Fibroblast of villous mesenchyme (primary cell): ENCODE data around the gene CELA2B. TPM values are rescaled to one million over a fixed set of nuclear protein-coding genes. Genes with fewer than 3 reads are reported as not detected.
"Not testable (repeated sequence)": the region's sequence is repeated elsewhere in the genome, so short reads cannot be mapped to it uniquely, and the experiment has no call there.

Experiments used
- DNase-seq: peaks from one replicate; pipeline ENCODE4 v3.0.0-alpha.2; 2010; ENCODE audit warnings: low read depth
- H3K4me3 ChIP-seq: 2 replicates; pipeline ENCODE4 v1.5.1; 2011; ENCODE audit warnings: low read depth, mild to moderate bottlenecking, low read length
- total RNA-seq: library from RNA; depleted of rRNA; stranded (reverse); fragments of >200 nt; gene quantifications from 2 replicates; pipeline ENCODE4 v1.2.3, GENCODE V29; 2012
- TF ChIP-seq, protein P1 (sequence below): IDR thresholded peaks from 2 replicates; pipeline ENCODE4 v1.5.1; 2012; ENCODE audit warnings: low read depth, mild to moderate bottlenecking, low read length; ENCODE audit not compliant: insufficient read depth

Gene CELA2B
- total RNA-seq, 1 donor: not detected

DNA sequence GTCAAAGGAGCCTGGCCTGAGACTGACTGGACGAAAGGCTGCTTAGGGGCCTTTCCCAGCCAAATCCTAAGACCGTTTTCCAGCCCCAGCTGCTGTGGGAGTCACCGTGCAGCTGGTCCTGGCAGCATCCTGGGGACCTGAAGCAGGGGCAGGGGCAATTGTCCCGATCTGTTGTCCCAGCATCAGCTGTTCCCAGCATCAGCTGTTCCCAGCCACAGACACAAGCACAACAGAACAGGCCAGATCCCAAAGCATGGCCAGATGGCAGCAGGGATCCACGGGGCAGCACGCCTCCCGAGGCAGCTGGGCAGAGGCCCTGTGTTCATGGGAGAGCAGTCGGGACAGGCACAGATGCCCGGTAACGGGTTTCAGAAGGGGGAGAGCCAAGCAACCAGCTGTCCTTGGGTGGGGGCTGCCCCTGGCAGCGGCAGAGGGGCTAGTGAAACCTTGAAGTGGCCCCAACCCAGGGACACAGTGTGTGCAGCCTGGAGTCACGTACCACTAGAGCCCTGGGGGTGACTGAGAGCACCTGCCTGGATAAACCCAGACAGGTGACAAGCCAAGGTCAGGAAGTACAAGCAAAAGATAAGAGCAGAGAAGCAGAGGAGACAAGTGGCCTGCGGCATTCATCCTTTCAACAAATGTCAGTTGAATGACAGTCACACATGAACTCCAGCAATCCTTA, 13.3 kb downstream of the CELA2B start:
- TF ChIP-seq, protein P1, sequence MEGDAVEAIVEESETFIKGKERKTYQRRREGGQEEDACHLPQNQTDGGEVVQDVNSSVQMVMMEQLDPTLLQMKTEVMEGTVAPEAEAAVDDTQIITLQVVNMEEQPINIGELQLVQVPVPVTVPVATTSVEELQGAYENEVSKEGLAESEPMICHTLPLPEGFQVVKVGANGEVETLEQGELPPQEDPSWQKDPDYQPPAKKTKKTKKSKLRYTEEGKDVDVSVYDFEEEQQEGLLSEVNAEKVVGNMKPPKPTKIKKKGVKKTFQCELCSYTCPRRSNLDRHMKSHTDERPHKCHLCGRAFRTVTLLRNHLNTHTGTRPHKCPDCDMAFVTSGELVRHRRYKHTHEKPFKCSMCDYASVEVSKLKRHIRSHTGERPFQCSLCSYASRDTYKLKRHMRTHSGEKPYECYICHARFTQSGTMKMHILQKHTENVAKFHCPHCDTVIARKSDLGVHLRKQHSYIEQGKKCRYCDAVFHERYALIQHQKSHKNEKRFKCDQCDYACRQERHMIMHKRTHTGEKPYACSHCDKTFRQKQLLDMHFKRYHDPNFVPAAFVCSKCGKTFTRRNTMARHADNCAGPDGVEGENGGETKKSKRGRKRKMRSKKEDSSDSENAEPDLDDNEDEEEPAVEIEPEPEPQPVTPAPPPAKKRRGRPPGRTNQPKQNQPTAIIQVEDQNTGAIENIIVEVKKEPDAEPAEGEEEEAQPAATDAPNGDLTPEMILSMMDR: no peak
- H3K4me3 ChIP-seq: no peak overlapping the region
- DNase-seq: no peak

DNA sequence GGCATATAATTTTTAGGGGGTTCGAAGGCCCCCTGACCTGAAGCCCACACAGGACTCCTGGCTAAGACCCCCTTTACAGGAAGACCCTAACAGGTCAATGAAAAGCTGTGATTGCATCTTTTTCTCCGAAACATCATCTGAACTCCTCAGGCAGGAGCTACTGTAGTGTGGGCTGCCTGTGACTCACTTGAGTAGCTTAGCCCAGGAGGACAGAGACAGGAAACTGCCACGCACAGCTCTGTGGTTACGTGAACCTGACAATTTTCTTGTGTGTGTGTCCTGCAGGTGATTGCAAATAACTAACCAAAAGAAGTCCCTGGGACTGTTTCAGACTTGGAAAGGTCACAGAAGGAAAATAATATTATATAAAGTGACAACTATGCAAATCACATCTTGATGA, 15.1 kb downstream of the CELA2B start:
- not testable (repeated sequence) for DNase-seq, H3K4me3 ChIP-seq

DNA sequence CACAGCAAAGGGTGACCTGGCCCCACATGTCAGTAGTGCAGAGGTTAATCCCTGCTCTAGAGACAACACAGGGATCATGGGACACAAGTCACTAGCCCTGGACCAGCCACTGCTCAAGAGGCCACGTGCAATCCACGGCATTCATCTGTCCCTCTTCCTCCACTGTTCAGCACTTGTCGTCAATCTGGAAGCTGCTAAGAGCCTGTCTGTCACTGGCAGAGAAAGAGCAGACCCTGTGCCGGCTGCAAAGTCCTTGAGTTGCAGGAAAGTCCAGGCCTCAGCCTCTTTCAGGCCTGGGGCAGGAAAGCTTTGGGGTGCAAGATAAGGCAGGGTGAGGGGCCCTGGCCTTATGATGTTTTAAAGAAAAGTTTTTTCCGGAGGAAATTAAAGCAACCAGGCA, 16.7 kb downstream of the CELA2B start:
- no peak overlapping the region for H3K4me3 ChIP-seq
- TF ChIP-seq, protein P1: no peak
- DNase-seq: no peak

DNA sequence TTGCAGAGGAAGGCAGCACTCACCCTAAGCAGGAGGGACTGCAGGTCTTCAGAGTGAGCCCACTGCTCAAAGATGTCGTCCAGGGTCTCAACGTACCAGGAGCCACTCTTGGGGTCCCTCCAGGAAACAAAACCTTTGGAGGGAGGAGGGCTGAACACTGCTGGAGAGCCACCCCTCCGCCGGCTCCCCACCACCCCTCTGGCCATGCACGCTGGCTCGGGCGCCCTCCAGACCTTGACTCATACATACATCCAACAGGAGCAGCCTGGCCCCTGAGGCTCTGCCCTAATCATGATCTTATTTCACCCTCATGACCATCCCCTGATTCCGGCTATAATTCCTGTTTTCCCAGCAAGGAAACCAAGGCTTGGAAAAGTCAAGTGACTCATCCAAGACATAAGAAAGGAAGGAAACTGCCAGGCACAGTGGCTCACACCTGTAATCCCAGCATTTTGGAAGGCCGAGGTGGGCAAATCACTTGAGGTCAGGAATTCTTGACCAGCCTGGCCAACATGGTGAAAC, 18.0 kb downstream of the CELA2B start:
- no peak for DNase-seq
- TF ChIP-seq, protein P1: no peak
- no peak overlapping the region for H3K4me3 ChIP-seq

DNA sequence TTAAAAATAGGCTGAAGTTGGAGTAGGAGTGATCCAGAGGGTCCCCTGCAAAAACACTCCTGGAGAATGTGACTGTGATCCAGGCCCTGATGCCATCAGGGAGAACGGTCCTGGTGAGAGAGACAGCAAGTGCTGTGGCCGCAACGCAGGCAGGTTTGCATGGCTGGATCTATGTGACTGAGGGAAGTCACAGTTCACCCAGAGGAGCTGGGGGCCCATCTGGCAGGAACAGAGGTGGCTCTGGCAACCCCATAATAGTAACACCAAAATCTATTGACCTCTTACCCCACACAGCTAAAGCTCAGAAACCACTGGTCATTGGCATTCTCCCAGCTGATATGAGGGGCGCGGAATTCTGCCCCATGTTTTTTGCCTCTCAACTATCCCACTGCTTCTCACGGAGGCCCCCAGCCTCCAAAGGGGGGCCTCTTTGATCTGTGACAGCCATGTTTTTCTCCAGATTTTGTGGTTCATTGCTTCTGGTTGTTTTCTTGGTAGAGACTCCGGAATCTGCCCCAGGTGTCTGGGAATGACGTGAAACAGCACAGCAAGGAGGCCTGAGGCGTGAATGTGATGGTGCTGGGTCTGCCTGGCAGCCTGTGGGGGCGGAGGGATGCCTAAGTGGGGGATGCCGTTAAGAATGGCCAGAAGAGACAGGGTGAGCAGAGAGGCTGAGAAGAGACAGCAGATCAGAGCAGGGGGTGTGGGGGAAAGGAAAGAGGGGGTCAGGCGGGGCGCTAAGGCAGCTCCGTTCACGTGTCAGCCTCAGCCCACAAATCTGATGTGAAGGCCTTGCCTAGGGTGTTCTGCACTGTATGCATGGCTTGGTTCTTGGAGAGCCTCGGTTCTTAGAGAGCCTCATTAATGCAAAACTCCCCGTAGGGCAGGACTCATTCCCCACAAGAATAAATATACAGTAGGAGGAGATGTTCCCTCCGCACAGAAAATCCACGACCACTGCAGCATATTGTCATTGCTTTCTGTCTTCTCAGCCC, 24.6 kb downstream of the CELA2B start:
- no peak for DNase-seq
- no peak overlapping the region for H3K4me3 ChIP-seq
- TF ChIP-seq, protein P1: no peak

DNA sequence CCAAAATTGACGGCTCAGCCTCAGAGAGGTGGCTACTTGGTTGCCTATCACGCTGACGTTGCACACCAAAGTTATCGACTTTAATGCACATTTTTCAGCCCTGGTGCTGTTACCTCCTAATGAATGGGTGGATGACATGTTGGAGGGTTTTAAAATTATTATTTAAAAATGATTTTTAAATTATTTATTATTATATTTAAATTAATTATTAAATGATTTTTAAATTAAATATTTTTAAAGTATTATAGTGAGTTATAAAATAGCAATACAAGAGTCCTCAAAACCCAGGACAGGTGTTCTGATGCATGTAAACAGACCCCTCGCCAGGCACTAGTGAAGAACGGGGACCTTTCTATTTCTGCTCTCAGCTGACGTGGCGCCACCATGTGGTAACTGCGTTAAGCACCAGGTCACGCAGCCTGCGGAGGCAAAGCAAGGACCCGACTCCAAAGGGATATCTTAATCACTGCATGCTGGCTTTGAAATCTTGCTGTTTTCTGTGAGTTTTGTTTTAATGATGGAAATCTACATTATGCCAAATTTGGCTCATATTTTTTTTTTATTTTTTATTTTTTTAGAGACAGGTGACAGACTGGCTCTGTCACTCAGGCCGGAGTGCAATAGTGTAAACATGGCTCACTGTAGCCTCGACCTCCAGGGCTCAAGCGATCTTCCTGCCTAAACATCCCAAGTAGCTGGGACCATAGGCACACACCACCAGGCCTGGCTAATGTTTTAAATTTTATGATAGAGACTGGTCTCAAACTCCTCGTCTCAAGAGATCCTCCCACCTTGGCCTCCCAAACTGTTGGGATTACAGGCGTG, 25.5 kb downstream of the CELA2B start:
- DNase-seq: peak; percentile 59
- no peak overlapping the region for H3K4me3 ChIP-seq
- TF ChIP-seq, protein P1: peak; percentile 81

DNA sequence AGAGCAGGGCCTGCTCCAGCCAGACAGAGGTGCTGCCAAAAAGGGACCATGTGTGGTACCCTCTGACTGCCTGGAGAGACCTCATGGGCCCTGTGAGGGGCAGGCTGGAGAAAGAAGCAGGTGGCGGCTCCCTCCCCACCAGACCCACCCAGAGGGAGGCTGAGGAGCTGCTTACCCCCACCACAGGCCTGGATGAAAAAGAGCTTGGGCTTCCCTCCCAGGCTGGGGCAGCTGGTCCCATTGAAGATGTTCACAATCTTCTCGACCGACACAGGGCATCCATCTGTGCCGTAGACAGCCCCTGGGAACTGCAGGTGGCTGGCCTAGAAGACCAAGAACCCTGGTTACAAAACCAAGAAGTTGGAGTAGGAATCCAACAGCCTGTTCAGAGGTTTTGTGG, 28.5 kb downstream of the CELA2B start:
- DNase-seq: no peak
- TF ChIP-seq, protein P1: no peak
- no peak overlapping the region for H3K4me3 ChIP-seq
